Dermis microvascular lymphatic vessel endothelial cell (primary cell): ENCODE data around the gene C1orf146. TPM values are rescaled to one million over a fixed set of nuclear protein-coding genes. Genes with fewer than 3 reads are reported as not detected.
"Not testable (repeated sequence)": the region's sequence is repeated elsewhere in the genome, so short reads cannot be mapped to it uniquely, and the experiment has no call there.

Experiments used
- DNase-seq, 2 donors: peaks; one replicate each; pipeline versions ENCODE4 v3.0.0 to v3.0.0-alpha.2; 2010; ENCODE audit warnings: low read depth in 2 of 2
- total RNA-seq: library from RNA; depleted of rRNA; stranded (reverse); fragments of >200 nt; gene quantifications from 2 replicates; pipeline ENCODE4 v1.2.1, GENCODE V29; 2014

The C1orf146 gene
- total RNA-seq, 1 donor from 2014 or later = not detected

DNA sequence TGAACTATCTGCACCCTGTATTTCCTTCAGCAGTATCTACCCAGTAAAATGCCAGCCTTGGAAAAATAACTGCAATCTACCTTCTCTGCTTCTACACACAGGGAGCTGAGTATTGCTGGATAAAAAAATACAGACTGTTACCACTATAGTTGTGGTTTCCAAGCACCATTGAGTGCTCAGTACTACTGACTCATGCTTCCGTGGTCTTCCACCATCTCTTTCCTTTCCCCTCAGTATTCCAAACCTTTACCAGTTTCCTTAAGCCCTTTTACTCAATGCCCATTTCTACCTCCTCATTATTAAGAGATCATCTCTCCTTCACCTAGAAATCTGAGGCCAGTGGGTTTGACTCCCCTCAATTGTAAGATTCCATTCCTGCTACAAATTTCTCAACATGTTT lies 57.2 kb downstream of the C1orf146 start:
- DNase-seq = peak in 1 of 2 donors; percentile 29

DNA sequence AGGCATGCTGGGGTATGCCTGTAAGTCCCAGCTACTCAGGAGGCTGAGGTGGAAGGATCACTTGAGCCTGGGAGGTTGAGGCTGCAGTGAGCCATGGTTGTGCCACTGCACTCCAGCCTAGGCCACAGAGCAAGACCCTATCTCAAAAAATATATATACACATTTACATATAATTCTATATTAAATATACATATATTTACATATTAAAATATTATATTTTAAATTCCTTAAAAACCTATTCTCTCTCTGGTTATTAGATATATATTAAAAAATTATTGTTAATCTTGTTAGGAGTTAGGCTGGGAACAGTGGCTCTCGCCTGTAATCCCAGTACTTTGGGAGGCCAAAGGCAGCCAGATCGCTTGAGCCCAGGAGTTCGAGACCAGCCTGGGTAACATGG lies 58.4 kb downstream of the C1orf146 start:
- no peak for DNase-seq

DNA sequence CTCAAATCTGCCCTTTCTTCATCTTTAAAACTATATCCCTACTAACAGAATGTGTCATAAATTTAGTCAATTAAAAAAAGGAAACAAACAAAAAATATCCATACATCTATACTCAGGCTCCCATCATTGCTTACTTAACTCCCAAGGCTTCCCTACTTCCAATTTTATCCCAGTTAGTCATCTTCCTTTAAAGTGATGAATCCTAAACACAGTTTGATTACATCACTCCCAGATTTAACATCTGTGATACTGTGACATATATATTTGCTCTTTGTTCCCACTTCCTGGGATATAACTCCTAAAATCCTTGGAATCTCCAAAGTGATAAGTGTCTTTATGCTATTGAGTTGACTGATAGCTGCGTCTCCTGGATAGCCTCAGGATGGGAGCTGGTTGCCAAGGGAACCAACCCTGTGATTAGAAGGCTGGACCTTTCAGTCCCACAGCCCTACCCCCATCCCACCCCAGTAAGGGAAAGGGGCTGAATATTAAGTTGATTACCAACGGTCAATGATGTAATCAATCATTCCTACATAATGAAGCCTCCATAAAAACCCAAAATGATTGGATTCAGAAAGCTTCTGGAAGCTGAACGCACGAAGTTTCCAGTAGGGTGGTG lies 59.5 kb downstream of the C1orf146 start:
- DNase-seq = peak in 1 of 2 donors; percentile 38

DNA sequence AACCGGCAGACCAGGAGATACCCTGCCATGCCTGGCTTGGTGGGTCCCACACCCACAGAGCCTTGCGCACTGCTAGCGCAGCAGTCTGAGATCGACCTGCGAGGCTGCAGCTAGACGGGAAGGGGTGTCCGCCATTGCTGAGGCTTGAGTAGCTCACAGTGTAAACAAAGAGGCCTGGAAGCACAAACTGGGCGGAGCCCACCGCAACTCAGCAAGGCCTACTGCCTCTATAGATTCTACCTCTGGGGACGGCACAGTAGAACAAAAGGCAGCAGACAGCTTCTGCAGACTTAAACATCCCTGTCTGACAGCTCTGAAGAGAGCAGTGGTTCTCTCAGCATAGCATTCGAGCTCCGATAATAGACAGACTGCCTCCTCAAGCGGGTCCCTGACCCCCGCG lies 62.1 kb downstream of the C1orf146 start:
- not testable (repeated sequence) for DNase-seq

DNA sequence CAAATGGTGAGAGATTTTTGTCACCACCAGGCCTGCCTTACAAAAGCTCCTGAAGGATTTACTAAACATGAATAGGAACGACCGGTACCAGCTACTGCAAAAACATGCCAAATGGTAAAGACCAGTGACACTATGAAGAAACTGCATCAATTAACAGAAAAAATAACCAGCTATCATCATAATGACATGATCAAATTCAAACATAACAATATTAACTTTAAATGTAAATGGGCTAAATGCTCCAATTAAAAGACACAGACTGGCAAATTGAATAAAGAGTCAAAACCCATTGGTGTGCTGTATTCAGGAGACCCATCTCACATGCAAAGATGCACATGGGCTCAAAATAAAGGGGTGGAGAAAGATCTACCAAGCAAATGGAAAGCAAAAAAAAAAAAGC lies 63.7 kb downstream of the C1orf146 start:
- DNase-seq = not testable (repeated sequence)

DNA sequence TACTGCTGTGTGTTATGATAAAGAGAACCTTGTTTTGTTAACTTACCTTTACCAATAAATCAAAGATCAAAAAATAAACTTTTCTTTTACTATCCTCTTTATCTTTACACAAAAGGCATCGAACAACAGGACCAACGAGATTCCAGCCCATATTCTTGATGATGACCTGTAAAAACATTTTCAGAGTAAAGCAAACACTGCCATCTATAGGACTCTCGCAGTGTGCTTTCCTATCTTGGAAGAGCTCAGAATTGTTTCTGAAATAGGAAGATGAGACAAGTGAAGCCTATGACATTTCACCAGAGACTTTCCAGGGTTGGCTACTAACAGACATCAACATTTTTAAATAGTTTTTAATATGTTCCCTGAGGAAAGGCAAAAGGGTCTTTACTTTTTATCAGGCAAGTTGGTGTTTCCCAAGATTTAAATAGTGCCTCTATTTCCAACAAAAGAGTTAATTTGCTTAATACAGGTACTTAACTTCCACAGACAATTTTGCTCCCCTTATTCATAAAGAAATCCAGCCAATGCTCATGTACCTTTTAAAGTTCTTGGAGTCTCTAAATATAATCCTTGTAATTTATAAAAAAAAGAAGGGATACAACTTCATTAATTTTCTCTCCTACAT lies 73.8 kb downstream of the C1orf146 start:
- peak; percentile 44 to 72 for DNase-seq

Other genes with a start within 250 kb of the C1orf146 start
- 4.9 and 6.3 TPM in 2 replicates for gene EPHX4, start 187.9 kb upstream of the C1orf146 start, total RNA-seq
- gene SETSIP, start 142.5 kb upstream of the C1orf146 start, total RNA-seq = 0.25 and 0.26 TPM in 2 replicates
- gene BTBD8, start 137.6 kb upstream of the C1orf146 start, total RNA-seq = 1.3 and 2.3 TPM in 2 replicates
- 4.3 and 6.7 TPM in 2 replicates for gene GLMN, start 81.1 kb downstream of the C1orf146 start, total RNA-seq
- 2.3 and 2.7 TPM in 2 replicates for gene RPAP2, start 81.1 kb downstream of the C1orf146 start, total RNA-seq